ENCODE results near the gene SLBP. TPM values are rescaled to one million over a fixed set of nuclear protein-coding genes. Genes with fewer than 3 reads are reported as not detected.

Gene SLBP
- total RNA-seq, 2 experiments from 2014 or later, result 115 to 117 TPM

DNA sequence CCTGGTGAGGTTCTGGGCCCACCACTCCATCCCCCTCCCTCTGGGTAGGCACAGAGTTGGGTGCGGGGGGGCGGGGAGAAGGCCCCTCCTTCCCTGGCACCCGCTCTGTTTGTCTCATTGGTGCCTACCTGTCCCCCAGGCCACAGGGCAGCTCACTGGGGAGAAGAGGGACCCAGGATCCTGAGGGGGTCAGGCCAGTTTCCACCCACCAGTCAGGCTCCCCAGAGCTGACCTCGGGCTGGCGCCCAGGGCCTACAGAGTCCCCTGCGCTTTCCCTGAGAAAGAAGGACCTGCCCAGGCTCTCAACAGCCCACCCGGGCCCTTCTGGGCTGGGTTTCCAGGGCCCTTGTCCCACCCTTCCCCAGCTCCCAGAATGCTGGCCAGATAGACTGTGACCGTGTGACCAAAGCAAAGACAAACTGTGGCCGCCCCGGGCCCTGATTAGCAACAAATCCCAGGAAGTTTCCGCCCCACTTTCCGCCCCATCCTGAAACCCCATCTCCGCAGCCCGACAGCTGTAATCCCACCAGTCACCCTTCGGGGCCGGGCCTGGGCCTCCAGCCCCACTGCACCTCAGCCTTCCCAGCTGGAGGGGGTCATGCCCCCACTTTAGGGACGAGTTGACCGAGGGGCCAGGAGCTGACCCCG is 47.2 kb upstream of the SLBP start:
- ChIA-PET POLR2A (interaction anchor here (1.0 kb wide), 1 partner anchor 36 kb away, joined by 3 read pairs; no protein-coding TSS in a partner anchor), CTCF (interaction anchor here (1.1 to 1.6 kb wide), 3 partner anchors 14 to 51 kb away, joined by 4 to 8 read pairs (median 5); no protein-coding TSS in a partner anchor)
- Mint-ChIP-seq H3K4me1 (ENCODE audit: low read depth) (no peaks in the 10 kb centered on the region), H3K4me3 (no peak overlapping the region), H3K9me3 (no peaks in the 10 kb centered on the region), H3K36me3 (ENCODE audit: low read depth) (no peaks in the 10 kb centered on the region), H3K27me3 (peaks cover 6% of the 10 kb centered on the region), H3K27ac (no peak overlapping the region)
- TF ChIP-seq, protein P1, sequence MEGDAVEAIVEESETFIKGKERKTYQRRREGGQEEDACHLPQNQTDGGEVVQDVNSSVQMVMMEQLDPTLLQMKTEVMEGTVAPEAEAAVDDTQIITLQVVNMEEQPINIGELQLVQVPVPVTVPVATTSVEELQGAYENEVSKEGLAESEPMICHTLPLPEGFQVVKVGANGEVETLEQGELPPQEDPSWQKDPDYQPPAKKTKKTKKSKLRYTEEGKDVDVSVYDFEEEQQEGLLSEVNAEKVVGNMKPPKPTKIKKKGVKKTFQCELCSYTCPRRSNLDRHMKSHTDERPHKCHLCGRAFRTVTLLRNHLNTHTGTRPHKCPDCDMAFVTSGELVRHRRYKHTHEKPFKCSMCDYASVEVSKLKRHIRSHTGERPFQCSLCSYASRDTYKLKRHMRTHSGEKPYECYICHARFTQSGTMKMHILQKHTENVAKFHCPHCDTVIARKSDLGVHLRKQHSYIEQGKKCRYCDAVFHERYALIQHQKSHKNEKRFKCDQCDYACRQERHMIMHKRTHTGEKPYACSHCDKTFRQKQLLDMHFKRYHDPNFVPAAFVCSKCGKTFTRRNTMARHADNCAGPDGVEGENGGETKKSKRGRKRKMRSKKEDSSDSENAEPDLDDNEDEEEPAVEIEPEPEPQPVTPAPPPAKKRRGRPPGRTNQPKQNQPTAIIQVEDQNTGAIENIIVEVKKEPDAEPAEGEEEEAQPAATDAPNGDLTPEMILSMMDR (IDR thresholded peaks at IDR 0.05), result no peak
- intact Hi-C loops (cut with micrococcal nuclease), result no loop called here
- ATAC-seq, result no peak
- DNase-seq, result no peak

DNA sequence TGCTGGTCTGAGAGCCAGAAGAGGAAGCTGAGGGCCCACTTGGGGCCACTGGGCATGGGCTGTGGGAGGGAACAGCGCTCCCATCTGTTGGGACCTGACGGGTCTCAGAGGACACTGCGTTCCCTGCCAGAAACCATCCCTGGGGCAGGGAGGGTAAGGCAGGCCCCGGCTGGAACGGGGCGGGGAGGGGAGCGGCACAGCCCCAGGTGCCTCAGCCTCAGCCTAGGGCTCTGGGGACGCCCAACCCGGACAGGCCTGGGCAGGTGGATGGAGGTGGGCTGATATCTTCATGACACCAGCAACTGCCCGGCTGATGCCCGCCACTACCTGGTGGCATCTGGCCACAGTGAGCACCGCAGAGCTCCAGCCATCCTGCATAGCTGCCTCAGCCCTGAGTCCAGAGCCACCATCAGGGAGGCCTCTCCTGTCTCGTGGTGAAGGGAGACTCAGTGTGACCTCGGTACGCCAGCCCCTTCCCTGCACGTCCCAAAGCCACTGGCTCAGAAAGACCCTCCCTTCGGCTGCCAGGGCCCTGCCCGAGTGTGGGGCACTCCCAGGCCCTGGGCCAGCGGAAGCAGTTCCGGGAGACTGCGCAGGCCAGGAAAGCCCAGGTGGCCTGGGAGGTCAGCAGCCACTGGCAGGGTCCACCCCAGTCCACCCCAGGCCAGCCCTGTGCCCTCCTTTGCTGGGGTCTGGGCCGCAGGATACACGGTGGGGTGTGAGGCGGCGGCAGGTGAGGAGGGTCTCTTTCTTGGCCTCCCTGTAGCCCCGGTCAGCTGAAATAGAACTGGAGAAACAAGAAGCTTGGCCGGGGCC is 46.4 kb upstream of the SLBP start:
- CTCF ChIA-PET, result interaction anchor here (1.1 kb wide), 1 partner anchor 36 kb away, joined by 5 read pairs; no protein-coding TSS in a partner anchor
- ATAC-seq, result no peak
- intact Hi-C loops (cut with micrococcal nuclease), result no loop called here
- H3K27ac Mint-ChIP-seq, result no peak overlapping the region
- no peak overlapping the region for H3K4me3 Mint-ChIP-seq
- POLR2A ChIA-PET, result interaction anchor here (1.0 kb wide), 1 partner anchor 37 kb away, joined by 3 read pairs; no protein-coding TSS in a partner anchor
- no peaks in the 10 kb centered on the region for H3K9me3 Mint-ChIP-seq
- TF ChIP-seq, protein P1 (IDR thresholded peaks at IDR 0.05), result no peak
- no peak for DNase-seq
- H3K4me1 Mint-ChIP-seq (ENCODE audit: low read depth), result no peaks in the 10 kb centered on the region
- H3K27me3 Mint-ChIP-seq, result peaks cover 3% of the 10 kb centered on the region
- H3K36me3 Mint-ChIP-seq (ENCODE audit: low read depth), result no peaks in the 10 kb centered on the region

DNA sequence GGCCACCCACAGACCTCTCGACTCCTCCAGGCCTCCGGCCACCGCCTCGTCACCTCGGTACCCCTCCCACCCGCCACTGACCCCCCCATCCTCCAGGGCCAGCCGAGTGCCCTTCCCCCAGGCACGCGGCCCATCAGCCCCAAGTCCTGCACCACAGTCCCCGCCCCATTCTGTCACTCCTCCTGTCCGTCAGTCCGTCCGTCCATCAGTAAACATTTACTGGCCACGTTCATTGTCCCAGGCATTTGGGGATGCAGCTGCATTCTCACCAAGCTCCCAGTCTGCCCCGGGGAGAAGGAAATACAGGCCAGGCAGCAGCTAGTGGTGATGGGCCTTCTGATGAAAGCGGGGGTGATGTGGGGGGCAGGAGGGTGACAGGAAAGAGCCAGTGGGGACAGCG is 45.7 kb upstream of the SLBP start:
- H3K27ac Mint-ChIP-seq, result no peak overlapping the region
- intact Hi-C loops (cut with micrococcal nuclease), result no loop called here
- H3K27me3 Mint-ChIP-seq, result peaks cover 2% of the 10 kb centered on the region
- peaks cover 3% of the 10 kb centered on the region for H3K4me1 Mint-ChIP-seq (ENCODE audit: low read depth)
- no peaks in the 10 kb centered on the region for H3K36me3 Mint-ChIP-seq (ENCODE audit: low read depth)
- TF ChIP-seq, protein P1 (IDR thresholded peaks at IDR 0.05), result no peak
- H3K4me3 Mint-ChIP-seq, result no peak overlapping the region
- no peak for DNase-seq
- ATAC-seq, result no peak
- POLR2A ChIA-PET, result no interaction called here
- H3K9me3 Mint-ChIP-seq, result no peaks in the 10 kb centered on the region
- CTCF ChIA-PET, result interaction anchor here (1.5 kb wide), 1 partner anchor 10 kb away, joined by 3 read pairs; no protein-coding TSS in a partner anchor

DNA sequence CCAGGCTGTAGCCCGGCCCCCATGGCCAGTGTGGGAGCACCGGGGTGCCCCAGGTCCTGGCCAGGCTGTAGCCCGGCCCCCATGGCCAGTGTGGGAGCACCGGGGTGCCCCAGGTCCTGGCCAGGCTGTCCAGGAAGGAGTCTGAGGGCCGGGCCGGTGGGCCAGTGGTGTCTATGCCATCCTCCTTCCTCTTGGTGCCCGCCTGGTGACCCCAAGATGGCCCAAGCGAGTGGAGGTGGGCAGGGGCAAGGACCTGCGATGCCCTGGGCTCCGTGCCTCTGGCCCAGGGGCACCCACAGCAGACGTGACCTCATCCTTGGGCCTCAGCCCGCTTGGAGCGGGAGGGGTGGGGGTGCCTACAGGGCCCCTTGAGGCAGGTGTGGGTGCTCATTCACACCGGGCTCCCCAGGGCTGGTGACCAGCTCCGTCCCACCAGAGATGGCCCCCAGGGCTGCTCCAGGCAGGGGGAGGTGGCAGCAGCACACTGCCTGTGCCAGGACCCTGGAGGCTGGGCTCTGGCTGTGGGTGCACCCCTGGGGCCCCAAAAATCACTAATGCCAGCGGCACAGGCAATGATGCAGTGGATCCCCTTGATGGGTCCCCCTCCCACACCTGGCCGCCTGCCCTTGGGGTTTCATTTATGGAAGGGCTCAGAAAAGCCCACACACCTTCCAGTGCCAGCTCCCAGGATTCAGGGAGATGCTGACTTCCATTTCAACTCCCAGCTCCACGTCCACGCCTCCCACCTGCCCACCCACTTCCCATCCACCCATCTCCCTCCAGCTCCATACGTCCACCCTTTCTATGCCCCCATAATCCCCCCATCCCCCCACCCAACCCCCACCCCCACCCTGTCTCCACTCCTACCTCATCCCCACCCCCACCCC is 45.0 kb upstream of the SLBP start:
- TF ChIP-seq, protein P1 (IDR thresholded peaks at IDR 0.05), result no peak
- H3K9me3 Mint-ChIP-seq, result no peaks in the 10 kb centered on the region
- ChIA-PET CTCF (interaction anchor here (1.1 to 1.5 kb wide), 2 partner anchors 9 to 31 kb away, joined by 3 read pairs; no protein-coding TSS in a partner anchor), POLR2A (no interaction called here)
- H3K27me3 Mint-ChIP-seq, result no peaks in the 10 kb centered on the region
- ATAC-seq (no peak), DNase-seq (no peak)
- intact Hi-C loops (cut with micrococcal nuclease), result no loop called here
- peaks cover 4% of the 10 kb centered on the region for H3K4me1 Mint-ChIP-seq (ENCODE audit: low read depth)
- H3K36me3 Mint-ChIP-seq (ENCODE audit: low read depth), result no peaks in the 10 kb centered on the region
- no peak overlapping the region for H3K27ac Mint-ChIP-seq
- H3K4me3 Mint-ChIP-seq, result no peak overlapping the region

Measured in activated CD8-positive, alpha-beta T cell treated with anti-CD3 and anti-CD28 coated beads for 36 hours (primary cell).